ELR (cell line): ENCODE results near the gene EDNRB.
"Not testable (repeated sequence)": the region's sequence is repeated elsewhere in the genome, so short reads cannot be mapped to it uniquely, and the experiment has no call there.

Experiments
- DNase-seq: peaks from one replicate; pipeline ENCODE4 v3.0.0-alpha.2; 2015; ENCODE audit warnings: low read depth

The EDNRB gene

GRCh38 chr13:77918391-77919245, at the start of gene EDNRB:
TSS of gene EDNRB (minus strand) at chr13:77918831. CDS start at chr13:77918573, 258 bp downstream.
- peak; percentile 42 for DNase-seq

- no peak for DNase-seq
Measured at GRCh38 chr13:77966671-77967070, 48.0 kb upstream of the EDNRB start.

GRCh38 chr13:77952737-77953136, 34.1 kb upstream of the EDNRB start:
- DNase-seq = no peak

- no peak for DNase-seq
Measured at GRCh38 chr13:77952276-77952675, 33.6 kb upstream of the EDNRB start.

GRCh38 chr13:77946522-77946921, 27.9 kb upstream of the EDNRB start:
- no peak for DNase-seq

GRCh38 chr13:77935063-77935462, 16.4 kb upstream of the EDNRB start:
- not testable (repeated sequence) for DNase-seq

GRCh38 chr13:77930430-77930829, 11.8 kb upstream of the EDNRB start:
- DNase-seq = no peak

- DNase-seq = peak; percentile 12
Measured at GRCh38 chr13:77928909-77929308, 10.3 kb upstream of the EDNRB start.

GRCh38 chr13:77925616-77926015, 7.0 kb upstream of the EDNRB start:
- no peak for DNase-seq

- no peak for DNase-seq
Measured at GRCh38 chr13:77919921-77920294, 1.3 kb upstream of the EDNRB start.

- DNase-seq = peak; percentile 33
Measured at GRCh38 chr13:77919246-77919920, 752 bp upstream of the EDNRB start.

GRCh38 chr13:77916488-77916887, 2.1 kb downstream of the EDNRB start:
- no peak for DNase-seq

GRCh38 chr13:77915686-77916085, 2.9 kb downstream of the EDNRB start:
- DNase-seq = no peak

- DNase-seq = no peak
Measured at GRCh38 chr13:77913003-77913402, 5.6 kb downstream of the EDNRB start.

GRCh38 chr13:77911751-77912150, 6.9 kb downstream of the EDNRB start:
- no peak for DNase-seq

GRCh38 chr13:77909827-77910226, 8.8 kb downstream of the EDNRB start:
- no peak for DNase-seq

GRCh38 chr13:77908531-77908930, 10.1 kb downstream of the EDNRB start:
- DNase-seq = no peak

GRCh38 chr13:77907666-77908341, 10.8 kb downstream of the EDNRB start:
- DNase-seq = no peak

- no peak for DNase-seq
Measured at GRCh38 chr13:77904031-77904430, 14.6 kb downstream of the EDNRB start.

GRCh38 chr13:77903435-77903834, 15.2 kb downstream of the EDNRB start:
- DNase-seq = no peak

- no peak for DNase-seq
Measured at GRCh38 chr13:77902319-77902963, 16.2 kb downstream of the EDNRB start.

GRCh38 chr13:77898097-77898496, 20.5 kb downstream of the EDNRB start:
- DNase-seq = peak; percentile 61
